Measurements from ENCODE around the gene RAN.

- TF ChIP-seq CTCF (IDR thresholded peaks at IDR 0.05) (no peak), POLR2A (IDR thresholded peaks at IDR 0.05) (no peak)
Observed at GRCh38 chr12:130920119-130920703, 48.3 kb downstream of the RAN start.
